PC-3 (cell line): Measurements from ENCODE around the gene STIM1.

Source experiments
- EZH2 ChIP-seq: fragments of 300-600 bp; sonication (generic); IDR thresholded peaks from one replicate; pipeline ENCODE4 v1.6.1; 2017; ENCODE audit warnings: antibody characterized with exemption, mild to moderate bottlenecking, low read length; ENCODE audit not compliant: unreplicated experiment
- TF ChIP-seq, protein P1 (sequence below): fragments of 300-600 bp; sonication (generic); conservative IDR thresholded peaks from 2 replicates; pipeline ENCODE4 v1.5.1; 2017; ENCODE audit warnings: antibody characterized with exemption, low read depth, mild to moderate bottlenecking, low read length

- TF ChIP-seq, protein P1, sequence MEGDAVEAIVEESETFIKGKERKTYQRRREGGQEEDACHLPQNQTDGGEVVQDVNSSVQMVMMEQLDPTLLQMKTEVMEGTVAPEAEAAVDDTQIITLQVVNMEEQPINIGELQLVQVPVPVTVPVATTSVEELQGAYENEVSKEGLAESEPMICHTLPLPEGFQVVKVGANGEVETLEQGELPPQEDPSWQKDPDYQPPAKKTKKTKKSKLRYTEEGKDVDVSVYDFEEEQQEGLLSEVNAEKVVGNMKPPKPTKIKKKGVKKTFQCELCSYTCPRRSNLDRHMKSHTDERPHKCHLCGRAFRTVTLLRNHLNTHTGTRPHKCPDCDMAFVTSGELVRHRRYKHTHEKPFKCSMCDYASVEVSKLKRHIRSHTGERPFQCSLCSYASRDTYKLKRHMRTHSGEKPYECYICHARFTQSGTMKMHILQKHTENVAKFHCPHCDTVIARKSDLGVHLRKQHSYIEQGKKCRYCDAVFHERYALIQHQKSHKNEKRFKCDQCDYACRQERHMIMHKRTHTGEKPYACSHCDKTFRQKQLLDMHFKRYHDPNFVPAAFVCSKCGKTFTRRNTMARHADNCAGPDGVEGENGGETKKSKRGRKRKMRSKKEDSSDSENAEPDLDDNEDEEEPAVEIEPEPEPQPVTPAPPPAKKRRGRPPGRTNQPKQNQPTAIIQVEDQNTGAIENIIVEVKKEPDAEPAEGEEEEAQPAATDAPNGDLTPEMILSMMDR = no peak
- no peak for TF ChIP-seq EZH2
Measured at GRCh38 chr11:3865388-3866193, 10.1 kb downstream of the STIM1 start.
